Stimulated activated CD8-positive, alpha-beta memory T cell treated with anti-CD3 and anti-CD28 coated beads, Interleukin-7, amount 100 ng/mL, for 4 hours (primary cell): ENCODE results near the gene RNGTT.

Source experiments
- DNase-seq, 2 donors: peaks; one replicate each; pipeline ENCODE4 v3.0.0-alpha.2; 2020; ENCODE audit warnings: low read depth in 2 of 2

The RNGTT gene

DNA sequence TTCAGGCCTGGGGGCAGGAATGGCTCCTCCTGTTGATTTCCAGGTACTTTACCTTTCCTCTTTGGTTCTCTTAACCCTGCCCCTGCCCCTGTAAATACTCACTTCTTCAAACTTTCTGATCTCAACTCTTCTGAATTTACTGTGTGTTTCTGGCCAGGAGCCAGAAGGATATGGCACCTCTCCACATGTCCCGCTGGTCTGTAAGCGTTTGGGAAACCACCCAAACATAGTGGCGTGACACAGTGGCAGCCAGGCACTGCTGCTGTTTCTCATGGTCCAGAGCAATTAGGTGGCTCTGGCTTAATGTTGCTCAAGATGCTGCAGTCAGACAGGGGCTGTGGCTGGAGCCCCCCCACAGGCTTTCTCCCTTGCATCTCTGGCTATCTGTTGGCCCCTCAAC is 374.5 kb downstream of the RNGTT start:
- no peak for DNase-seq

DNA sequence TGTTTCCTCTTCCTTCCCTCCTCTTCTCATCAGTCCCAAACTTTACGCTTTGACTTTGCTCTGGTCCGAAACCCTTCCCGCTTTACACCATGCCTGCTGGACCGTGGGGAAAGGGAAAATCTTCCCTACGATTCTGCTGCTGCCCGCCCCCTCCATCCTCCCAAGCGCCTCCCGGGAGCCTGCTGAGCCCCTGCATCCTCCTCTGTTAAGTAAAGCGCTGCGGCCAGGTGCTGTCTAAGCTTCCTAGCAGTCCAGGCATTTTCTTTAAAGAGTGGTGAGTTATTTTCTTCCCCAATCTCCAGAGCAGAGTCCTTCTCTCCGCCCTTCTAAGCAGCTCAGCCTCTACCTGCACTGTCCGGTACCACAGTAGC is 376.3 kb downstream of the RNGTT start:
- DNase-seq = no peak

DNA sequence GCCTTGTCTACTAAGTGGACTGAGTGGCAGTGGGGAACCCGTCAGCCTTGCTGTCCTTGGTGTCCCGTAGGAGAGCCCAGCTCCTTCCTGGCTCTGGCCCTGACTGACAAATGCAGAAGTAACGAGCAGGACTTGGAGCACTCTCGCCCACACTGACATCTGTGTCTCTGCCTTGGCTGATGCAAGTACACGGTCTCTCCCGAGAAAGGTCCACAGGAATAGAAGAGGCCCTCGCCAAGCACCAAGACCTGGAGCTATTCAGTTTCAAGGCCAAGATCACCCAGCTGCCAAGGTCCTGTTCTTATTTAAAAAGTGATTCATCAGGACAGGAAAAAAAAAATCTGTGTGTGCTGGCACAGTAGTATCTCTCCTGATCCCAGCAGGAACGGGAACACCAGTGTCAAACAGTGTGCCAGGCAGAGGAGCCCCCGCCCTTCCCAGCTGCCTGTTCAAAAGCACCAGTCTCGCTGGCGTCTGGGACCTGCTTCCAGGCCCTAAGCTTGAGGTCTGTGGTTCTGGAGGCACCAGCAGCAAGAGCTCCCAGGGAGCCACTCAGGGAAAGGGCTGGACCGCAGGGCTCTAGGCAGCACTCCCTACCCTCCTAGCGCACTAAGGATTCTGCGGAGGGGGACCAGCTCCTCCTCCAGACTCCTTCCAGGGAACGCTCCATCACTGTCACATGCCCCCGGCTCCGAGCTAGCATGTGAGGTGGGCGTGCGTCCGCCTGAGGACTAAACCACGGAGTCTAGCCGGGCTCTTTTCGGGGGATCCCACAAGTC is 376.9 kb downstream of the RNGTT start:
- no peak for DNase-seq

DNA sequence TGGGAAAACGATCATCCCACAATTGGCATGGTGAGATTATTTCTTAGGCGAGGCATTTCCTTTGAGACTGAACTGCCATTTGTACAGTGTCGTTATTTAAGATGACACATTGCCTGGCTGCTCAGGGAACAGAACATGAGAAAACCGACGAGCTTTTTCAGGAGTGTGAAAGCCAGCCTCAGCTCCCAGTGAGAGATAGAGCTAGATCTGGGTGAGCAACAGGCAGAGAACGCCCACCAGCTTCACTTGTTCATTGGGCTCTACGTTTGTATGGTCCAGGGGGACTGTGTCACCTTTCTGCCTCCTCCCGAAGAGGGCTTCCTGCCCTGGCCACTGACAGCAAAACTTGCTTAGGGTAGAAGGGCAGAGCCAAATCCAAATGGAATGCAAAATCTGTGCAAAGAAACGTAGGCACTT is 378.1 kb downstream of the RNGTT start:
- no peak for DNase-seq

DNA sequence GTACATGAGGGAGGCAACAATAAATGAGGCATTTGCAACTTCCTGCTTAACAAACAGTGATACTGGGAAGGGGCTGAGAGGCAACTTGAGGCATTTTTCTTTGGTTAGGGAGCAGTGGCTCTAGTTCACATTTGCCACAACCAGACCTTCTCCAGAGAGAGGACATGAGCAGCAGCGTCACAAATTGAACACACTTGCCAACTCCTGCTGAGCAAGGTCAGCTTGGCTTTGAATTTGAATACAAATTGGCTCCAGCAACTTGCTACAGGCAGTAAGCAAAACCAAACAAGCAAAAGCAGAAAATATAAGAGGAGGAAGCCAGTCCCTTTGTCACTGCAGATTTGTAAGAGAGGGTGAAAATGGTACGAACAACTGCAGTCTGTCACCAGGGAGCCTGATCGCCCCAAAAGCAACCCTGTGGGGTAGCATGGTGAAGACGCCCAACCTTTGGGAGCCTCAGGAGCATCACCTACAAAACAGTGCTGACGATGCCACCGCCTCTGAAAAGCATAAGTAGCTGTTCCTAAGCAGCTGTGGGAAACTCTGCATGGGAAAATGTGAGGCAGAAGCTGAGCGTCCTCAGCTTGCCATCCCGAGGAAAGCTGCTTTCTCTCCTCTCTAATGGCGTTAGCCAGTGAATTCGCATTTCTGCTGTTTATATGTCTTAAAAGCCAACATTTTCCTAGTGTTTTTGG is 378.7 kb downstream of the RNGTT start:
- DNase-seq = no peak

DNA sequence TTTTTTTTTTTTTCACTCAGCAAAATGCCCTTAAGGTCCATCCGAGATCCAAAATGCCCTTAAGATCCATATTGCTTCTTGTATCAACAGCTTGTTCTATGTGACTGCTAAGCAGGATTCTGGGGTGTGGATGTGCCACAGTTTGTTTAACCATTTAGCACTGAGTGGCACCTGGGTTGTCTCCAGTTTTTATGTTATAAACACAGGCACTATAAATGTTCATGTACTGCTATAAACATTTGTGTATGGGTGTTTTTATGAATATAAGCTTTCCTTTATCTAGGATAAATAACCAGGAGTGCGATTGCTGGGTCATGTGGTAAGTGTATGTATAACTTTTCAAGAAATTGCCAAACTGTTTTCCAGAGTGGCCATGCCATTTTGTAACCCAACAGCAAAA is 386.0 kb downstream of the RNGTT start:
- no peak for DNase-seq

DNA sequence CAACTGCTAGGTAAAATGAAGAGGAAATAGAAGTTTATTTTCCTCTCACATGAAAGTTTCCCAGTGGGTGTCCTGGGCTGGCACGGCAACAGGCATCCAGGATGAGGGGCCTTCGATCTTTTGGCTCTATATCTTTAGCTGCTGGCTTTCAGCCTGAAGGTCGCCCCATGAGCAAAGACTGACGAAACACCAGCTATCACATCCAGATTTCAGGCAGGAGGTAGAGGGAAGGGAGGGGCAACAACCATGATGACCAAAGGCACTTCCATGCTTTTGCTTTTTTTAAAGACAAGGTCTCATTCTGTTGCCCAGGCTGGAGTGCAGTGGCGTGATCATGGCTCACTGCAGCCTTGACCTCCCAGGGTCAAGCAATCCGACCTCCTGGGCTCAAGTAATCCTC is 387.9 kb downstream of the RNGTT start:
- no peak for DNase-seq

DNA sequence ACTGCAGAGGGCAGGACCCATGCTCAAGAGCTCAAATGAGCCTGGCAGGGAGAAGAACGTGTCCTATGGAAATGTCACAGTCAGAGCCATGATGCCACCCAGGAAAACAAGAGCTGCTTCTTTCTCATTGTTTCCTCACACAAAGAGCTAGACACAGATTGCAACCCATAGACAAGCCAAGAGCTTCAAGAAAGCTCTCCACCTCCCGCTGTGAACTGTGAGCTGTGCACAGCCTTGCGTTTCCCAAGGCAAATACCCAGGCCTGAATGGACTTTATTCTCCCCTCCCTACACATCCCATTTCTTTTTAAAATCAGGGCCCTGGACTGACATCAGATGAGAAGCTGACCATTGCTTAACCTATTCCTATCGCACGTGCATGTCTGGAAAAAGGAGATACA is 388.8 kb downstream of the RNGTT start:
- no peak for DNase-seq

DNA sequence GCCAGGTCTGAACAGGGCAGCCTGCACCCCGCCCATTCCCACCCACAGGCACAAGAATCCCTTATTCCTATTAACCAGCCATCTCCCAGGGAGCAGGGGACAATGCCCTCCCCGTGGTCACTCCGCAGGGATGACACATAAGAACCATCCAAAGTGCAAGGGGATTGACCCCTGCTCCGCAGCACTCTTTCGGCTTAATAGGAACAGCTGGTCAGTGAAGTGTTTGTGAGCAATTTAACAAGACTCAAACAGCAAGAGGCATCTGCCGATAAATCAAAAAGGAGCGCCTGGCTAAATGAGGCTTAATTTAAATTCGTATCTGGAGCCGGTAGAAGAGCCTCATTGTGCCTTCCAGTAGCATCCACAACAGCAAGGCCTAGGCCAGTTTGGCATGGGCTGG is 389.4 kb downstream of the RNGTT start:
- DNase-seq = no peak

DNA sequence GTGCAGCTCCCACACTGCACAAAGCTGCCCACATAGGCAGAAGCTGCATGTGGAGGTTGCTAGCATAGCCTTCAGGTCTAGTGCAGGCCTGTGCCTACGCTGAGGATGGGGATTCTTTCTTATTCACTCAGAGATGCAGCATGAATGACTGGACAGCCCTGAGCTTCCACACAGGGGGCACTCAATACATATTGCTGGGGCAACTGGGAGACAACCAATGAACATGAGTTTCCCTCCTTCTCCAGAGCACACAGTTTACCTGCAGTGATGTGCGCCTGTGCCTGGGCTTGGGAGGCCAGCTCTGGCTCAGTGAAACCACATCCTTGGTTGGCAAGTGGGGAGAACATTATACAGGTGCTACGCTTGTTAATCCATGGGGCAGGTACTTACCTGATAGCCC is 389.9 kb downstream of the RNGTT start:
- no peak for DNase-seq

DNA sequence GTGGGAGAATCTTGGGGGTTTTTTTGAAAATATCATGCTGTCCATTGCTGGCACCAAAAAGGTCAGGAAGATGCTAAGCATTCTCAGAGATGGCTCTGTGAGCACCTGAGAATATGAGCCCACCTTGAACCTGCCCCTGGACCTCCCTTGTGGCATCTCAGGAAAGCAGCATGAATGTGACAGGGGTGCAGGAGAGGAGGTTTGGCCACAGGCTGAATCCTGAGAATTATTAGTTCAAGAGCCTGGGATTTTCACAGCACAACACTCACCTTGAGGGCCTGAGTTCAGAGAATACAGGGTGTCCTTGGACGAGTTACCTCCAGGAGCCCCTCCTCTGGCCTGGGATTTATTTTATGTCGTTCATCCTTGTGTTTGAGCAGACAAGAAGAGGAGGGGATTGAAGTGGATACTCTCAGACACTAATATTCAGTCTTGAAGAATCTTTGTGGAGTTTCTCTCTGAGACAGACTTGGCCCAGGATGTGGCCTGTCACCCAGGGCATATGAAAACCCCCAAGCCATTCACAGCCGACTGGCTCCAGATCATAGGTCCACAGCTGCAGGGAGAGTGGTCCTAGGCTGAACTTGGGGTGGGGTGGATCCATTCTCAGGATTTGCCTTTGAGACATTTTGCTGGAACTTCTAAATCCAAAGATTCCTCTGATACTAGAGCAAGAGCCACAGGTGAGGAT is 390.8 kb downstream of the RNGTT start:
- DNase-seq = no peak

DNA sequence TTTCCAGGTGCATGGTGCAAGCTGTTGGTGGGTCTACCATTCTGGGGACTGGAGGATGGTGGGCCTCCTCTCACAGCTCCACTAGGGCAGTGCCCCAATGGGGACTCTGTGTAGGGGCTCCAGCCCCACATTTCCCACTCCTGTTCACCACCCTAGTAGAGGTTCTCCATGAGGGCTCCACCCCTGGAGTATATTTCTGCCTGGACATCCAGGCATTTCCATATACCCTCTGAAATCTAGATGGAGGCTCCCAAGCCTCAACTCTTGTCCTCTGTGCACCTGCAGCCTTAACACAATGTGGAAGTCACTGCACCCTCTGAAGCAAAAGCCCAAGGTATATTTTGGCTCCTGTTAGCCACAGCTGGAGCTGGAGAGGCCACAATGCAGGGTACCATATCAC is 393.5 kb downstream of the RNGTT start:
- DNase-seq = no peak

DNA sequence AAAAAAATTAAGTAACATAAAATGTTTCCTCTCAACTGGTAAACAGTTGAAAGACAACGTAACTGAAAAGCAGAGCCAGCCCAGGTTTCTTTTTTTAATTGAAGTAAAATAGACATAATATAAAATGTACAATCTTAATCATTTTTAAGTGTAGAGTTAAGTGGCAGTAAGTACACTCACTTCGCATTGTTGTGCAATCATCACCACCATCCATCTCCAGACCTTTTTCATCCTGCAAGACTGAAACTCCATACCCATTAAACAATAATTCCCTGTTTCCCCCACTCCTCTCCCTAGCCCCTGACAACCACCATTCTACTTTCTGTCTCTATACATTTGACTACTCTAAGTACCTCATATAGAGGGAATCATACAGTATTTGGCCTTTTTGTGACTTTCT is 395.7 kb downstream of the RNGTT start:
- no peak for DNase-seq

DNA sequence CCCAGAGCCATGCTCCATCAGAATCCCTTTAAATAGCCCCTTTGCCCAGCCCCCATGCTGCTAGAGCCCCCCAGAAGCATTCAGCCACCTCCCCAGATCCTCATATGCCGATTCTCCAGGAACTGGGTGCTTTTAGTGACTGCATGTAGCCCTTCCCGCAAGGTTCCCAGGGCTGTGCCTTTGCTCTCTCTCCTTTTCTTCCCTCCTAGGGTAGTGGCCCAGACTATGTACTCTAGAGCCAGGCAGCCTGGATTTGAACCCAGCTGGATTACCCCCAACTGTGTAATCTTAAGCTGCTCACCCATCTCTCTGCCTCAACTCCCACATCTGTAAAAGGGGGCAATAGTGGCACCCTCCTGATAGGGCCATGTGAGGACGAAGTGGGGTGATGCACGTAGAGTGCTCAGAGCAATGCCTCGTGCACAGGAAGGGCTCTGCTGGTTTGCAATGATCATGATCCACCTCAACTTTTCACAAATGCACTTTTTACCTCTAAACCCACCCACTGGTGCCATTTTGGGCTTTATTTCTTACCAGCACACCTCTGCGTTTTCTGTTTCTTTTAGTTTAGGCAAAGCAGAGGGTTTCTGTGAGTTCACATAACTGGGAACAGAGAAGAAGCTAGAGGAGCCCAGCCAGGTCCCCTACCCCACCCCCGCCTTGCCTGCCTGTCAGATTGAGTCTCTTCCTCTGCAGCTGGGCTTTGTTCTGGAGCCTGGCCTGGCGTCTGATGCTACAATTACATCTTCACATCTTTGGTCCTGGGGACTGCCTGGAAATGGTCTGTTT is 396.5 kb downstream of the RNGTT start:
- no peak for DNase-seq

DNA sequence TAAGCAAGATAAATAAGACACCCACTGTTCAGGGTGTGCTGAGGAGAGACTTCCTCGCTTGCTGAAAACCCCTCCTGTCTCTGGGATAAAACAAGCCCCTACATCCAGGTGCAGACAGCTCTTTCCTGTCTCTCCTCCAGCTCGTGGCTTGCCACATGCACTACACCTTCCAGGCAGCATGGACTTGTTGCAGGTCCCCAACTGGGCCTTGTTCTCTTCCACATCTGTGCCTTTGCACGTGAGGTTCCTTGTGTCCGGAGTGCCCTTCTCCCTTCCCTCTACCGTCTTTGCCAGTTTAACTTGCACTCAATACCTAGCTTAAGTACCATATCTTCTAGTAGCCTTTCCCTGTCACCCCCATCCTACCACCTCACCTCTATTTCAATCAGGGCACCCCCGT is 397.6 kb downstream of the RNGTT start:
- DNase-seq = no peak

DNA sequence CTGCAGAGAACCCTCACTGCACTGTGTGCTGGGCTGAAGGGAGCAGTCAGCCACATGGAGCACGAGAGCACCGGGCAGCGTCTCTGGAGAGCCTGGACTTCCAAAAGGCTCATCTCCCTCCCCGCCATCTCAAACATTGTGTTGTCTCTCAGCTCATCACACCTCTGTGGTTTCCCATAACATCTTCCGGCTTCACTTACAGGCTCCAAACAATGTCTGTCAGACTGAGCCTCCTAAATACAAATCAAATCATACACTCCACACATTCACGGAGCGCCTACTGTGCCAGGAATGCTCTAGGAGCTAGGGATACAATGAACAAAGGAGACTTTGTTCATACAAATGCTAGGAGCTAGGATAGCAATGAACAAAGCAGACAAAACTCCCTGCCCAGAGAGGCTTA is 398.0 kb downstream of the RNGTT start:
- no peak for DNase-seq

DNA sequence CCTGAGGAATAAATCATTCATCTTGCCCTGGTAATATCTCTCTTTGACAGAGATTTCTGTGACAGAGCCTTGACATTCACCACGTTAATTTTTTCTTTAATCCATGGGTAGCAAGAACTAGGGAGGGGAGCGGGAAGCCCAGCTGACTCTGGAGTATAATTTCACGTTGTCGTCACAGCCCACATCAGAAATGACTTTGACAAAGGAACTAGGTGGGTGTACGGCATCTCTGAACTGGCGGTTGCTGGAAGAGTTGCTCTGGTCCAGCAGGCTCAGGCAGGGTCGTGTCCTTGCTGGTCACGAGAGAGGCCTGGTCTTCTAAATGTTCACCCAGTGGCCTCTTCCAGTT is 400.2 kb downstream of the RNGTT start:
- DNase-seq = no peak

DNA sequence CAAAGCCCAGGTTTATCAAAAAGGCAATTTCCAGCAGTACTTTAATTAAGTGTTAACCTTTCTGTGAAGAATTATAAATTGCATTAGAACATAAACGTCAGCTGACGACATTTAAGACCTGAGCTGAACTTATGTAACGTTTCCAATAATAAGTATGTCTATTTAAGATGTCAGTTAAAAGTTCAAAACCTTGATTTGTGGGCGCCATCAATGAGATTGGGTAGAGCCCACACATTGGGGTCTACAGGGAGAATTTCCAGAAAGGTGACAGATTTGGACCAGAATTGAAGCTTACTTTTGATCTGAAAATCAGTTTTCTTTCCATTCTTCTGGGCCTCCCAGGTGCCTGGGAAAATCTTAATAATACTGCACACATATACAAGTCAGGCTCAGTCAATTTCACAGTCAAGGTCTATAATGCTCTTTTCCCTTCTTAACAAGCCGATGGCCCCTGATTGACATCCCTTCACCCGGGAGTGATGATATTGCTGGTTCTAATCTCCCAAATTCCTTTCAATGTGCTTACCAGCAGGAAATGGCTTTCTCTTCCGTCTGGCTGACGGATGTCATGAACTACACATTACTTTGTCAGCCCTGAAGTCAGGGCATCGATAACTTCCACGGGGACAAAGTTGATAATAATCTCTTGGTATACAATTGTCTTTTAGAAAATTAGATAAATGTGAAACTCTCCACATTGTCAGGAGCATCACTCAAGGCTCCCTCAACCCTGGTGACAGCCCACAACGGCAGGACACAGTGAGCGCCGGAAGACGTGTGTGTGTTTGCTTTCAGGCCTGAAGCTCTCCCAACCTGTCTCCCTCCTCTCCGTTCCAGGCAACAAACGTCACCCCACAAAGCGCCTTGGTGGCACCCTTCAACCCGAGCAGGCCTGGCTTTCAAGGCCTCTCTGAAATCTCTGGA is 400.8 kb downstream of the RNGTT start:
- no peak for DNase-seq

DNA sequence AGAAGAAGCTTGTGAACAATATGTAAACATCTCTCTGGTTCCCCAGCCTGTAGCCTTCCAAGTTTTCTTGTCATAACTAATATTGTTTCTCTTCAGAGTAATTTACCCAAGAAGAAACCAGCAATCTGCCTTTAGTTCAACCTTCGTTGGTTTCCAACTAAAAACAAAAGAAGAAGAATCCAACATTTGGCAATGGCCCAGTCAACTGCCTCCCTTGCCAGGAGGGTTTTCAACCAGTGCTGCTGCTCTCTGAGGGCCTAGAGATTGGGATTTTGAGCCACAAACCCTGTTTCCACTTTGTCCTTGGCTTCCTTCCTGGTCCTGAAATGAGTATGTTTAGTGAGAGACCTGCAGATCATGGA is 401.5 kb downstream of the RNGTT start:
- no peak for DNase-seq

DNA sequence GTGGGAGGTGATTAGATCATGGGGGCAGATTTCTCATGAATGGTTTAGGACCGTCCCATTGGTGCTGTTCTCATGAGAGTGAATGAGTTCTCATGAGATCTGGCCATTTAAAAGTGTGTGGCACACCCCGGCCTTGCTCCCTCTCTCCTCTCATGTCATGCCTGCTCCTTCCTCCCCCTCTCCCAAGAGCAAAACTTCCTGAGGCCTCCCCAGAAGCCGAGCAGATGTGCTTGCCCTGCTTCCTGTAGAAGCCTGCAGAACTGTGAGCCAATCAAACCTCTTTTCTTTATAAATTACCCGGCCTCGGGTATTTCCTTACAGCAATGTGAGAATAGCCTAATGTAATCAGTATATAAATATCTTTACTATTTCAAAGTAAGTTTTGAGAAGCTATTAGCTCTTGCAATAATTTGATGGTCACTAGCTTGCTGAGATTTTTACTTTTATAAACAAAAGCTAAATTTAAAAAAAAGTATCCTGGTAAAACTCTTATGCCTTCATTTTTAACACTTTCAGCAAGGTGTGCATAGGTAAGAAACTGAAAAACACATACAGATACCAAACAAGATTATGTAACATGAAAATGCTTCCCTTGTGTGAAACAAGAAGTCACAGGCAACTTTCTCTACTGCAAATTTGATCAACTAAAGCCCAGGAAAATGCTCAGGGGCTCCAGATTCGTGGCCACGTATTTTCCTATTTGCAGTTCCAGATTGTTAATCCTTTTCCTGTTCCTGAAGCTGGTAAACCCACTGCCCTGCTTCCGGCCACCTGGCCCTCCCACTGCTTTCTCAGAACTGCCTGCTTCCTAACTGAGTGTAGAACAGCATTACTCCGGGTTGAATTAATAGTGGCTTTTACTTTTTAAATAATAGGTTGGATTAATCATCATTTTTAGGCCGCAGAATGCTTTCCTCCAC is 402.1 kb downstream of the RNGTT start:
- no peak for DNase-seq
